GM19351 (cell line): ENCODE measurements around the gene PRND.
"Not testable (repeated sequence)": the region's sequence is repeated elsewhere in the genome, so short reads cannot be mapped to it uniquely, and the experiment has no call there.

Experiments
- ATAC-seq: cut with Tn5 transposase; IDR thresholded peaks from one replicate; pipeline ENCODE4 v1.9.1; 2021; ENCODE audit warnings: mild to moderate bottlenecking, moderate library complexity; ENCODE audit not compliant: unreplicated experiment

PRND gene, protein sequence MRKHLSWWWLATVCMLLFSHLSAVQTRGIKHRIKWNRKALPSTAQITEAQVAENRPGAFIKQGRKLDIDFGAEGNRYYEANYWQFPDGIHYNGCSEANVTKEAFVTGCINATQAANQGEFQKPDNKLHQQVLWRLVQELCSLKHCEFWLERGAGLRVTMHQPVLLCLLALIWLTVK

GRCh38 chr20:4721719-4722118, at the start of gene PRND:
TSS of gene PRND (plus strand) at chr20:4721909. CDS start at chr20:4724552, 2,643 bp downstream.
- ATAC-seq: no peak

DNA sequence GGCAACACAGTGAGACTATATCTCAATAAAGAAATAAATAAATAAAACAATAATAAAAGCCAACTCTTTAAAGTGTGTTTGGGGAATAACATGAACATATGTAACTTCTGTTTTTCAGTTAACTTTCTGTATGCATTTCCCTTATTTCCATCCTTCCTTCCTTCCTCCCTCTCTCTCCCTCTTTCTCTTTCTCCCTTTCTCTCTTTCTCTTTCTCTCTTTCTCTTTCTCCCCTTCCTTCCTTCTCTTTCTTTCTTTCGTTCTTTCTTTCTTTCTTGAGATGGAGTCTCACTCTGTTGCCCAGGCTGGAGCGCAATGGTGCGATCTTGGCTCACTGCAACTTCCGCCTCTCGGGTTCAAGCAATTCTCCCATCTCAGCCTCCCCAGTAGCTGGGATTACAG, 48.8 kb upstream of the PRND start:
- no peak for ATAC-seq

DNA sequence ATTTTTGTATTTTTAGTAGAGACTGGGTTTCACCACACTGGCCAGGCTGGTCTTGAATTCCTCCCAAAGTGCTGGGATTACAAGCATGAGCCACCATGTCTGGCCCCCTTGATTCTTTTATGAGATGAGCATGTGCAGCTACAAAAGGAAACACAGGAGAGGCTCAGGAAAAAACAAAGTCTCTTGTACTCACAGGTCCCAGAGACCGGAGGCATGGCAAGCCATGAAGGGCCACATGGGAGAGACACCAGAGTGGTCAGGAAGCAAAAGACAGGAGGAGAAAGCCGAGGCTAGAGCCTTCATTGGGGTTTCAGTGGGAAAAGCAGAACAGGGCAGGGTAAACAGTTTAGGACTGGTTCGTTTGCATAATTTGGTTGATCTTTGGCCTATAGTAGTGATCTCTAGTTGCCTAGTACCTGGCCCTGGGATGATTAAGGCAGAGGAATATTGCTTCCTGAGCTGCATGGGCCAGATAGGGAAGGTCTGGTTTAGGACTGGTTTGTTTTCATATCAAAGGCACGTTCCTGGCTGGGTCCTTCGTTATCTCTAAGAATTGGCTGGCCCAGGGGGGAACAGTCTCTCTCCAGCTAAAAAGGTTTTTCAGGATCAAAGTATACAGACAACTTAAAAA, 48.2 kb upstream of the PRND start:
- ATAC-seq: no peak

GRCh38 chr20:4674672-4675071, 47.0 kb upstream of the PRND start:
- no peak for ATAC-seq

DNA sequence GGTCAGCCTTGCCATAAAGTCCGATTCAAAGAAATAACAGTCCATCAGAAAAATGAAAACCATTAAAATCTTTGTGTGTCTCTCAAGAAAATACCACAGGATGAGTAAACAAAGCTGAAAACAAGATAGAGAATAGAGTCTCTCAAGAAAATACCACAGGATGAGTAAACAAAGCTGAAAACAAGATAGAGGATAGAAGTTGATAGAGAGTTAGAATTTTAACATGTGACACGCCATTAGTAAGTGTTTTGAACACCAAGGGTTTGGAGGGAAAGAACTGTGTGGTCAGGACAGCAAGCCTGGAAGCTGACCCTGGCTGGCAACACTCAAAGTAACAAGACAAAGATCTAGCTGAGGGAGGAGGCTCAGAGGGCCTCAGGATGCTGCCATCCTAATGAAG, 43.9 kb upstream of the PRND start:
- ATAC-seq: no peak

DNA sequence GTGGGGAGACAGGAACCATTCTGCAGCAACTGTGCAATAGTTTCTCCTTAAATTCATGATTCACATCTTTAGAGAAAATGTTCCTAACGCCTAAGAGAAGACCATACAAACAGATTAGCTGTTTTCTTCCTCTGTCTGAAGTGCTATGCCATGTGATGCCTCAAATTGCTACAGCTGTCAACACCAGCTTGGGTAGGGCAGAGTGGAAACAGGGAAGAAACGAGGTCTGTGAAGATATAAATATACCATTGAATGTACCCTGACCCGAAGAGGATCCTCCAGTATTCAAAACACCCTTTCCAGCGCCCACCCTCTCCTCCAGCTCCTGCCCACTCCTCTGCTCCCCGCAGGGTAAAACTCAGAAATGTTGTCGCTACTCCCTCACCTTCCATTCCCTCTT, 40.3 kb upstream of the PRND start:
- no peak for ATAC-seq

GRCh38 chr20:4681991-4682401, 39.7 kb upstream of the PRND start:
- ATAC-seq: no peak

DNA sequence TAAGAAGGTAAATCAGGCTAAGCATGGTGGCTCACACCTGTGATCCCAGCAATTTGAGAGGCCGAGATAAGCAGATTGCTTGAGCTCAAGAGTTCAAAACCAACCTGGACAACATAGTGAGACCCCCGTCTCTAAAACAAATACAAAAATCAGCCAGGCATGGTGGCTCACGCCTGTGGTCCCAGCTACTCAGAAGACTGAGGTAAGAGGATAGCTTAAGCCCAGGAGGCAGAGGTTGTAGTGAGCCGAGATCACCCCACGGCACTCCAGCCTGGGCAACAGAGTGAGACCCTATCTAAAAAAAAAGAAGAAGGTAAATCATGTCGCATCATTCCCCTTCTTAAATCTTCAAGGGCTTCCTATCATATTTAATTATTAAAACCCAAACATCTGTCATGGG, 39.0 kb upstream of the PRND start:
- ATAC-seq: no peak

DNA sequence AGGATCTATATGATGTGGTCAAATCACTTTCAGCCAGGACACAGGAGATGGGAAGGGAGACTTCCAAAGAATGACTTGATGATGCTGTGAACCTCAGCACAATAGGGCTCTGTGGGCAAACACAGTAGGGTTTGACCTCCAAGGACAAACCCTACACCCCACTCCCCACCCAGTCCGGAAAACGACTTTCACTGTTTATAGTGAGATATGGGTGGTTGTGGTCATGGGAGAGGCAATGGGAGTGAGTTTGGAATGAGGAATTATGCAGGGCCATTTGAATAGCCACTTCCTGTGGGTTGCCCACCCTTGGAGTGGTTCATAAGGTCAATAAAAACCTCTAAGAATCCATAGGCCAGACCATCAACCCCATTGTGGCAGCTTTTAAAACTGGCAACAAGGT, 38.4 kb upstream of the PRND start:
- no peak for ATAC-seq

DNA sequence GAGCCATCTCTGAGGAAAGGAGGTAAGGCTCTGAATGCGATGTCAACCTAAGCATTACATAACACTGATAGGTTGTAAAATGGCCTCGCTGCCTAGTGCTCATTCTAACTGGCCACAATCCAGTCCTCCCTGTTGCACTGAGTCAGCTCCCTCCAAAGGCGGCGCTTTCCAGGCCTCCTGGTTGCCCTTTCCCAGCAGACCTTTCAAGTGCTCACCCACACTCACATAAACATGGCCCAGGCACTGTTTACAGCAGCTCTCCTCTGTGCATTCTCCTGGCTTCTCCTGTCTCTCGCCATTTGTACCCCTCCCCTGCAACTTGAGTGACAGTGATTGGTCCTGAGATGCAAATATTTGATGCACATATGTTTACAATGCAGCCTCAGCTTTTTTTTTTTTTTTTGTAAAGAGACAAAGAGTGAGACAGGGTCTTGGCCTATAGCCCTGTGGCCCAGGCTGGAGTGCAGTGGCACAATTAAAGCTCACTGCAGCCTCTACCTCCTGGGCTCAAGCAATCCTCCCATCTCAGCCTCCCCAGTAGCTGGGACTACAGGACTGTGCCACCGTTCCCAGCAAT, 36.8 kb upstream of the PRND start:
- no peak for ATAC-seq

- ATAC-seq: no peak
These were observed 35.8 kb upstream of the PRND start for GRCh38 chr20:4685923-4686221.

DNA sequence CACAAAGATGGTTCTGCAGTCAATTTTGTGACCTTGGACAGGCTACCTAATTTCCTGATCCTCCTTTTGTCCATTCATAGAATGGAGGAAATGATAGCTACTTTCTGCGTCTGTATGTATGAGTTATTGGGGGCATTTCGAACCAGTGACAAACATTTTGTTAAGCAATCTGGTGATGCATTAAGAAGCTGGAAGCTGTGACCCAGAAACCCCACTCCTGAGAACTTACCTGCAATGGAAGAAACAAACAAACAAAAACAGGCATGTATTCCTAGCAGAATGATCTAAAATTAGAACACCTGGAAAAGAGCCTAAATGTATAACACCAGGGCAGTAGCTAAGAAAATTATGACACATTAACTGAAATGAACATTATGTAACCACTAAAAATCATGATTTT, 33.4 kb upstream of the PRND start:
- ATAC-seq: no peak

- ATAC-seq: no peak
These were observed 32.5 kb upstream of the PRND start for GRCh38 chr20:4689220-4689619.

GRCh38 chr20:4691753-4692152, 30.0 kb upstream of the PRND start:
- no peak for ATAC-seq

DNA sequence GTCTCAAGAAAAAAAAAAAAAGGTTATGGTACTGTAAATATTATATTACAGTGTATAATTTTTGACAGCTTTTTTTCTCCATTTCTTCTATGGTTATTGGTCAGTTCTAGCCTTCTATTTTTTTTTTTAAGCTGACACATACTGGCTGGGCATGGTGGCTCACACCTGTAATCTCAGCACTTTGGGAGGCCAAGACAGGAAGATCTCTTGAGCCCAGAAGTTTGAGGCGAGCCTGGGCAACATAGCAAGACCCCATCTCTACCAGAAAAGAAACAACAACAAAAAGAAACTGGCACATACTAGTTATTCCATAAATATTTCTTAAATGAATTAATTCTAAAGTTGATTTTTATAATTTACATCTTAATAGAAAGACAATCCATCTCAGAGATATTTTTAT, 27.6 kb upstream of the PRND start:
- ATAC-seq: no peak

GRCh38 chr20:4697189-4697830, 24.4 kb upstream of the PRND start:
- ATAC-seq: no peak

DNA sequence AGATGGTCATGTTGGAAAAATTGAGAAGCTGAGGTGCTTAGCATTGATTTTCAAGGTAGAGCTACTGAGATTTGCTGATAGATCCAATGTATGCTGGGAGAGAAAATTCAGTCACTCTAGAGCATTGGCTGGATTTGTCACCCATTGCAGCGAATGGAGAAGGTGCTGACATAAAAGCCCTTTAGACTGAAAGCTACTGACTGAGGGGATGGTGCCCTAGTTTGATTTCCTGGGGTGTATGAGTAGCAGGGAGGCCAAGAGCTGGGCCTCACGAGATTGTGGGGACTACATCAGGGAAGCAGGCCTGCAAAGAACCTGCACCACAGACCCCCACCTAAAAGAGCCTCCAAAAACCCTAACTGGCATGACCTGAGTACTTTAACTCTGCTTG, 23.9 kb upstream of the PRND start:
- ATAC-seq: no peak

DNA sequence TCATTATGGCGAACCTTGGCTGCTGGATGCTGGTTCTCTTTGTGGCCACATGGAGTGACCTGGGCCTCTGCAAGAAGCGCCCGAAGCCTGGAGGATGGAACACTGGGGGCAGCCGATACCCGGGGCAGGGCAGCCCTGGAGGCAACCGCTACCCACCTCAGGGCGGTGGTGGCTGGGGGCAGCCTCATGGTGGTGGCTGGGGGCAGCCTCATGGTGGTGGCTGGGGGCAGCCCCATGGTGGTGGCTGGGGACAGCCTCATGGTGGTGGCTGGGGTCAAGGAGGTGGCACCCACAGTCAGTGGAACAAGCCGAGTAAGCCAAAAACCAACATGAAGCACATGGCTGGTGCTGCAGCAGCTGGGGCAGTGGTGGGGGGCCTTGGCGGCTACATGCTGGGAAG, 22.5 kb upstream of the PRND start:
- ATAC-seq: no peak

- no peak for ATAC-seq
These were observed 21.8 kb upstream of the PRND start for GRCh38 chr20:4699957-4700356.

- ATAC-seq: no peak
These were observed 19.0 kb upstream of the PRND start for GRCh38 chr20:4702562-4703280.

DNA sequence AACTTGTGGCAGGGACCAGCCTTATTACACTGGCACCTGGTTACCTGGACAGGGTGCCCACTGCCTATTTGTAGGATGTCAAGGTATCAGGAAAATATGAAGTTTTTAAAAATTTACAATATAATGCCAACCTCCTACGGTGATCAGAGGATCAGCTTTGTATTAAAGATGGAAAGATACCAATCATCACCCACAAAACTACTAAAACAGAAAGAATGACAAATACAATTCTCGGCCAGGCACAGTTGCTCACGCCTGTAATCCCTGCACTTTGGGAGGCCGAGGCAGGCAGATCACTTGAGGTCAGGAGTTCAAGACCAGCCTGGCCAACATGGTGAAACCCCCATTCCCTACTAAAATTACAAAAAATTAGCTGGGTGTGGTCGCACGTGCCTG, 18.4 kb upstream of the PRND start:
- no peak for ATAC-seq

GRCh38 chr20:4706941-4707340, 14.8 kb upstream of the PRND start:
- not testable (repeated sequence) for ATAC-seq
